Upper lobe of left lung (tissue), 6 donors: ENCODE measurements around the gene EDC4. TPM values are rescaled to one million over a fixed set of nuclear protein-coding genes. Genes with fewer than 3 reads are reported as not detected.

Source experiments
- ATAC-seq, 2 donors: fragments of 200-7000 bp; cut with Tn5 transposase; one replicate each; pipeline ENCODE4 v1.9.1; 2022; ENCODE audit warnings: mild to moderate bottlenecking in 2 of 2, moderate library complexity in 2 of 2; ENCODE audit not compliant: low FRiP score in 2 of 2
- DNase-seq, 2 donors: peaks; one replicate each; pipeline ENCODE4 v3.0.0-alpha.2; 2019 to 2020
- H3K27ac ChIP-seq, 4 donors: fragments of 200-600 bp; sonication (generic); one replicate each; pipeline ENCODE4 v1.5.1; 2016 to 2019
- H3K27me3 ChIP-seq, 4 donors: fragments of 200-600 bp; sonication (generic); one replicate each; pipeline ENCODE4 v1.5.1; 2017 to 2019
- H3K36me3 ChIP-seq, 4 donors: fragments of 200-600 bp; sonication (generic); one replicate each; pipeline ENCODE4 v1.5.1; 2016 to 2019
- H3K4me1 ChIP-seq, 4 donors: fragments of 200-600 bp; sonication (generic); one replicate each; pipeline ENCODE4 v1.5.1; 2018 to 2019
- H3K4me3 ChIP-seq, 4 donors: fragments of 200-600 bp; sonication (generic); one replicate each; pipeline ENCODE4 v1.5.1; 2017 to 2019; ENCODE audit warnings: mild to moderate bottlenecking in 2 of 4, moderate library complexity in 1 of 4
- H3K9me3 ChIP-seq, 4 donors: fragments of 200-600 bp; sonication (generic); one replicate each; pipeline ENCODE4 v1.5.1; 2018 to 2019
- CTCF ChIP-seq, 6 experiments: fragments of 450-650 bp in 4 of 6; fragments of 200-600 bp in 2 of 6; sonication (generic) in 2 of 6; IDR thresholded peaks; one replicate each; pipeline ENCODE4 v1.5.1; 2016 to 2019; ENCODE audit warnings: antibody characterized with exemption in 6 of 6
- EP300 ChIP-seq, 4 donors: sonication (generic); formaldehyde crosslinking; IDR thresholded peaks; one replicate each; pipeline ENCODE4 v1.5.1; 2017; ENCODE audit warnings: antibody characterized with exemption in 4 of 4, control low read depth in 2 of 4
- POLR2A ChIP-seq, 4 donors: fragments of 450-650 bp; IDR thresholded peaks; one replicate each; pipeline ENCODE4 v1.5.1; 2016 to 2017; ENCODE audit warnings: antibody characterized with exemption in 4 of 4, mild to moderate bottlenecking in 2 of 4
- POLR2AphosphoS5 ChIP-seq, 2 donors: sonication (generic); formaldehyde crosslinking; IDR thresholded peaks; one replicate each; pipeline ENCODE4 v1.5.1; 2017; ENCODE audit warnings: antibody characterized with exemption in 2 of 2
- WGBS, 2 donors: methylation state at CpG; one replicate each; pipeline ENCODE4 v1.1.5; 2017 to 2018; 5-methylcytosine and 5-hydroxymethylcytosine counted together
- total RNA-seq, 6 donors: library from RNA; depleted of rRNA in 4 of 6; stranded (reverse); fragments of >200 nt in 4 of 6; gene quantifications; one replicate each; pipeline versions ENCODE4 v1.1.0 to v1.2.1, GENCODE V29; 2016 to 2021
- donor health status: DM: no; HTN: no; CAD: no; lungs with moderate emphysema.
- donor health status: DM: no; HTN: yes; CAD: no; lungs with severe emphysema.

EDC4 gene
- total RNA-seq, 6 donors from 2014 or later, result 41.6 to 101 (median 65.0) TPM

DNA sequence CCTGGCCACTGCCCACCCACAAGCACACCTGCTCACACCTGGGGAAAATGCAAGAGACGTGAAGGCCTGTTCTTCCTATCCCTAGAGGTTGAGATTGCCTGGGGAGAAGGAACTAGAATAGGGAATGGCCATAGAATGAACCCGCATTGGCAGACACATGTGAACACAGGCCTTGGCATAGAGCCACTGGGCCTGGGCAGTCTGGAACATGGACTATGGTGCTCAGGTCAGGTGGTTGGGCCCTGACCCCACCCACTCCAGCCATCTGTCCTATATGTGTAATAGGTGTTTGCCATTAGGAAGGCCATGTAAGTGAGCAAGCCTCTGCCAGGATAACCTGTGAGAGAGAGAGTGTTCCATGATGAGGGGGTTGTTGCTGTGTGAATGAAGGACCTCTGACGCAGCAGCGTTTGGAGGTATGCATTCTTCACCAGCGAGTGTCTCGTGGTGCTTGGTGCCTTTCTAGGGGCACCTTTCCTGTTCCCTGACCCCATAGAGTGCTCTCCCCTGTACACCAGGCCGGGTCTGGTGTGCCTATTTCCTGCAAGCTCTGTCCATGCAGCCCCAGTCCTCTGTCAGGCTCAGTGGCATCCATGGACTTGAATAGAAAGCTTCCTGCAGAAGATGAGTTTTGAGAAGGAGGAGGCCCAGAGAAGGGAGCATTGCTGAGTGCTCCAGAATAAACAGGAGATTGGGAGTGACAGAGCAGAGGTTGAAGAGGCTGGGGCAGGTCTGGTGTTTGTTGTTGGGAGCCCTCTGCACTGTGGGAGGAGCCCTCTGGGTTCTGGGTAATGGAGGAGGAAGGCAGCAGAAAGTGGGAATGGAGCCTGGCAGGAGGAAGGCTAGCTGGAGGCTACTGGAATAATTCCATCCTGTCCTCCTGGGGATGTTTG is 43.2 kb downstream of the EDC4 start:
- peaks cover 0 to 31% (median 11%) of the 10 kb centered on the region in 4 donors for H3K36me3 ChIP-seq
- no peaks in the 10 kb centered on the region for H3K9me3 ChIP-seq
- H3K4me1 ChIP-seq, result peaks cover 20 to 31% (median 25%) of the 10 kb centered on the region in 4 donors
- ATAC-seq, result no peak
- 80 to 81% methylated on average over 7 of the region's 7 CpGs for WGBS, 2 donors
- TF ChIP-seq EP300 (IDR thresholded peaks at IDR 0.05) (no peak), CTCF (IDR thresholded peaks at IDR 0.05) (no peak), POLR2AphosphoS5 (IDR thresholded peaks at IDR 0.05) (no peak), POLR2A (IDR thresholded peaks at IDR 0.05) (no peak)
- DNase-seq, result no peak
- H3K27me3 ChIP-seq, result no peaks in the 10 kb centered on the region
- no peak overlapping the region for H3K27ac ChIP-seq
- no peak overlapping the region for H3K4me3 ChIP-seq

GRCh38 chr16:67917140-67917851 is 44.4 kb downstream of the EDC4 start:
- Histone ChIP-seq H3K4me3 (no peak overlapping the region), H3K36me3 (peaks cover 0 to 24% (median 4%) of the 10 kb centered on the region in 4 donors), H3K9me3 (no peaks in the 10 kb centered on the region), H3K27me3 (no peaks in the 10 kb centered on the region), H3K4me1 (peaks cover 20 to 38% (median 25%) of the 10 kb centered on the region in 4 donors), H3K27ac (peak overlapping the region in 3 of 4 donors; percentile 10 to 63 (median 16))
- ATAC-seq (no peak), DNase-seq (peak in 1 of 2 donors; percentile 42)
- 54 to 68% methylated on average over 4 to 5 of the region's 6 CpGs for WGBS, 2 donors
- TF ChIP-seq CTCF (IDR thresholded peaks at IDR 0.05), result no peak
- TF ChIP-seq POLR2AphosphoS5 (IDR thresholded peaks at IDR 0.05), result no peak
- no peak for TF ChIP-seq POLR2A (IDR thresholded peaks at IDR 0.05)
- no peak for TF ChIP-seq EP300 (IDR thresholded peaks at IDR 0.05)

GRCh38 chr16:67917852-67918236 is 45.0 kb downstream of the EDC4 start:
- peak overlapping the region in 3 of 4 donors; percentile 10 to 63 (median 16) for H3K27ac ChIP-seq
- DNase-seq (peak in 1 of 2 donors; percentile 44), ATAC-seq (peak in 1 of 2 donors; percentile 20)
- H3K36me3 ChIP-seq, result peaks cover 0 to 22% (median 4%) of the 10 kb centered on the region in 4 donors
- TF ChIP-seq POLR2A (IDR thresholded peaks at IDR 0.05) (no peak), EP300 (IDR thresholded peaks at IDR 0.05) (no peak), CTCF (IDR thresholded peaks at IDR 0.05) (no peak), POLR2AphosphoS5 (IDR thresholded peaks at IDR 0.05) (no peak)
- H3K27me3 ChIP-seq, result no peaks in the 10 kb centered on the region
- no peaks in the 10 kb centered on the region for H3K9me3 ChIP-seq
- peaks cover 20 to 41% (median 26%) of the 10 kb centered on the region in 4 donors for H3K4me1 ChIP-seq
- 62 to 69% methylated on average over 4 of the region's 4 CpGs for WGBS, 2 donors
- no peak overlapping the region for H3K4me3 ChIP-seq

DNA sequence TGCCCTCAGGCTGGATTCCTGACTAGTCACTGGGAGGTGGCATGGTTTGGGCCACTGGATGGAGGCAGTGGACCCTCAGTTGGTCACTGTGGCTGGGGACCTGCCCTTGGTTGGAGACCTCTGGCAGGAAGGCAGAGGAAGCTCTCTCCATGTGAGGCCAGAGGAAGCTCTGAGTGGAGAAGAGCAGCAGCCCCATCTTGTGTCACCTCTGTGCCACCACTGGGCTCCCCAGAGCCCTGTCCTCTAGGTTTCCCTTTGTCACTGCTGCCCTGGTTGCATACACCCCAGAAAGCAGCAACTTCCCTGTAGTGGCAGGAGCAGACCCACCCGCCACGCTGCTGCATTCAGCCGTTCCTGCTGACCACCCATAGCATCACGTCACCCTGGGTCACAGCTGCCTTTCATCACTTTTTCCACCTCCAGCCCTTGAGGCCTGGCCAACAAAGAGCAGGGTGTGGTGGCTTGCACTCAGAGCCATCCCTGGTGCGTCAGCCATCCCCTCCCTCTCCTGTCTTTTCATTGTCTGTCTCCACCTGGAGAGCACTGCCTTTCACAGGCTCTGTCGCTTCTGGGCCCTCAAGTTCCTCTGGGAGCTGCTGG is 46.9 kb downstream of the EDC4 start:
- Histone ChIP-seq H3K27ac (no peak overlapping the region), H3K36me3 (peaks cover 0 to 27% (median 4%) of the 10 kb centered on the region in 4 donors), H3K4me3 (no peak overlapping the region), H3K9me3 (no peaks in the 10 kb centered on the region), H3K4me1 (peaks cover 20 to 53% (median 26%) of the 10 kb centered on the region in 4 donors), H3K27me3 (no peaks in the 10 kb centered on the region)
- DNase-seq (no peak), ATAC-seq (peak in 1 of 2 donors; percentile 75)
- TF ChIP-seq EP300 (IDR thresholded peaks at IDR 0.05), result no peak
- TF ChIP-seq POLR2AphosphoS5 (IDR thresholded peaks at IDR 0.05), result no peak
- no peak for TF ChIP-seq POLR2A (IDR thresholded peaks at IDR 0.05)
- no peak for TF ChIP-seq CTCF (IDR thresholded peaks at IDR 0.05)
- 90 to 95% methylated on average over 6 of the region's 6 CpGs for WGBS, 2 donors
